SK-N-SH treated with all-trans-retinoic acid at 6 μM for 48 hours (cell line): Measurements from ENCODE around the gene DOCK7.

Experiments used
- OSR1 ChIP-seq: fragments of 250-450 bp; sonication (Bioruptor Pico); IDR thresholded peaks from 2 replicates; pipeline ENCODE4 v1.8.0; 2022; ENCODE audit warnings: moderate library complexity, mild to moderate bottlenecking, inconsistent platforms
- TOX ChIP-seq: fragments of 250-450 bp; sonication (Bioruptor Pico); IDR thresholded peaks from 2 replicates; pipeline ENCODE4 v1.8.0; 2021; ENCODE audit warnings: mild to moderate bottlenecking, moderate library complexity, borderline replicate concordance
- ZNF565 ChIP-seq: fragments of 450-650 bp; formaldehyde crosslinking; conservative IDR thresholded peaks from 2 replicates; pipeline ENCODE4 v1.5.0; 2020; ENCODE audit warnings: low read depth, mild to moderate bottlenecking, moderate library complexity
- TF ChIP-seq, protein P1 (sequence below): fragments of 250-450 bp; sonication (Bioruptor Pico); IDR thresholded peaks from 2 replicates; pipeline ENCODE4 v1.8.0; 2020; ENCODE audit warnings: mild to moderate bottlenecking, moderate library complexity, borderline replicate concordance
- TF ChIP-seq, protein P2 (sequence below): fragments of 250-450 bp; sonication (Bioruptor Pico); IDR thresholded peaks from 2 replicates; pipeline ENCODE4 v1.5.1; 2020; ENCODE audit warnings: low read depth, mild to moderate bottlenecking, moderate library complexity

DNA sequence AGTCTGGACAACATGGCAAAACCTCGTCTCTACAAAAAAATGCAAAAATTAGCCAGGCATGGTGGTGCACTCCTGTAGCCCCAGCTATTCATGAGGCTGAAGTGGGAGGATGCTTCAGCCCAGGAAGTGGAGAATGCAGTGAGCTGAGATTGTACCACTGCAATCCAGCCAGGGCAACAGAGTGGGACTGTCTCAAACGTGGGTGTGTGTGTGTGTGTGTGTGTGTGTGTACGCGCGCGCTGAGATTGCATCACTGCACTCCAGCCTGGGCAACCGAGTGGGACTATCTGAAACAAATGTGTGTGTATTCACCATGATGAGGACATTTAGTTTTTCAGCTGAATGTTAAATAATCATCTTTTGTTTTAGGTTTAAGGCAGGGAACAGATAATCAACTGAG, 230.2 kb downstream of the DOCK7 start:
- no peak for TF ChIP-seq ZNF565 (CRISPR knock-in tag)
- no peak for TF ChIP-seq OSR1 (CRISPR knock-in tag)
- TF ChIP-seq, protein P1, sequence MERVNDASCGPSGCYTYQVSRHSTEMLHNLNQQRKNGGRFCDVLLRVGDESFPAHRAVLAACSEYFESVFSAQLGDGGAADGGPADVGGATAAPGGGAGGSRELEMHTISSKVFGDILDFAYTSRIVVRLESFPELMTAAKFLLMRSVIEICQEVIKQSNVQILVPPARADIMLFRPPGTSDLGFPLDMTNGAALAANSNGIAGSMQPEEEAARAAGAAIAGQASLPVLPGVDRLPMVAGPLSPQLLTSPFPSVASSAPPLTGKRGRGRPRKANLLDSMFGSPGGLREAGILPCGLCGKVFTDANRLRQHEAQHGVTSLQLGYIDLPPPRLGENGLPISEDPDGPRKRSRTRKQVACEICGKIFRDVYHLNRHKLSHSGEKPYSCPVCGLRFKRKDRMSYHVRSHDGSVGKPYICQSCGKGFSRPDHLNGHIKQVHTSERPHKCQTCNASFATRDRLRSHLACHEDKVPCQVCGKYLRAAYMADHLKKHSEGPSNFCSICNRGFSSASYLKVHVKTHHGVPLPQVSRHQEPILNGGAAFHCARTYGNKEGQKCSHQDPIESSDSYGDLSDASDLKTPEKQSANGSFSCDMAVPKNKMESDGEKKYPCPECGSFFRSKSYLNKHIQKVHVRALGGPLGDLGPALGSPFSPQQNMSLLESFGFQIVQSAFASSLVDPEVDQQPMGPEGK: no peak
- no peak for TF ChIP-seq TOX (CRISPR knock-in tag)
- TF ChIP-seq, protein P2, sequence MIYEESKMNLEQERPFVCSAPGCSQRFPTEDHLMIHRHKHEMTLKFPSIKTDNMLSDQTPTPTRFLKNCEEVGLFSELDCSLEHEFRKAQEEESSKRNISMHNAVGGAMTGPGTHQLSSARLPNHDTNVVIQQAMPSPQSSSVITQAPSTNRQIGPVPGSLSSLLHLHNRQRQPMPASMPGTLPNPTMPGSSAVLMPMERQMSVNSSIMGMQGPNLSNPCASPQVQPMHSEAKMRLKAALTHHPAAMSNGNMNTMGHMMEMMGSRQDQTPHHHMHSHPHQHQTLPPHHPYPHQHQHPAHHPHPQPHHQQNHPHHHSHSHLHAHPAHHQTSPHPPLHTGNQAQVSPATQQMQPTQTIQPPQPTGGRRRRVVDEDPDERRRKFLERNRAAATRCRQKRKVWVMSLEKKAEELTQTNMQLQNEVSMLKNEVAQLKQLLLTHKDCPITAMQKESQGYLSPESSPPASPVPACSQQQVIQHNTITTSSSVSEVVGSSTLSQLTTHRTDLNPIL (CRISPR knock-in tag): no peak
